Daoy (cell line): Measurements from ENCODE around the gene AGT. TPM values are rescaled to one million over a fixed set of nuclear protein-coding genes. Genes with fewer than 3 reads are reported as not detected.
"Not testable (repeated sequence)": the region's sequence is repeated elsewhere in the genome, so short reads cannot be mapped to it uniquely, and the experiment has no call there.

Experiments used
- DNase-seq: peaks from one replicate; pipeline ENCODE4 v3.0.0-alpha.2; 2015; ENCODE audit warnings: low read depth
- total RNA-seq: library from RNA; depleted of rRNA; stranded (reverse); fragments of >200 nt; shearing (Covaris generic); gene quantifications from 2 replicates; pipeline ENCODE4 v1.2.3, GENCODE V29; 2014

Gene AGT
- total RNA-seq, 1 experiment from 2014 or later: not detected

GRCh38 chr1:230707732-230708630 lies 5.9 kb downstream of the AGT start:
- DNase-seq: no peak

GRCh38 chr1:230706887-230707731 lies 6.8 kb downstream of the AGT start:
- no peak for DNase-seq

GRCh38 chr1:230706020-230706699 lies 7.8 kb downstream of the AGT start:
- no peak for DNase-seq

GRCh38 chr1:230705289-230706019 lies 8.5 kb downstream of the AGT start:
- no peak for DNase-seq

GRCh38 chr1:230704830-230705229 lies 9.1 kb downstream of the AGT start:
- DNase-seq: no peak

GRCh38 chr1:230703679-230704385 lies 10.1 kb downstream of the AGT start:
- DNase-seq: no peak

GRCh38 chr1:230702934-230703678 lies 10.8 kb downstream of the AGT start:
- no peak for DNase-seq

GRCh38 chr1:230701895-230702768 lies 11.8 kb downstream of the AGT start:
- DNase-seq: no peak

GRCh38 chr1:230701434-230701833 lies 12.5 kb downstream of the AGT start:
- no peak for DNase-seq

- no peak for DNase-seq
These were observed 13.8 kb downstream of the AGT start for GRCh38 chr1:230700132-230700531.

- DNase-seq: no peak
These were observed 14.2 kb downstream of the AGT start for GRCh38 chr1:230699716-230700115.

GRCh38 chr1:230698964-230699363 lies 15.0 kb downstream of the AGT start:
- not testable (repeated sequence) for DNase-seq

- no peak for DNase-seq
These were observed 15.8 kb downstream of the AGT start for GRCh38 chr1:230698130-230698529.

GRCh38 chr1:230696722-230697437 lies 17.0 kb downstream of the AGT start:
- DNase-seq: no peak

- DNase-seq: no peak
These were observed 17.7 kb downstream of the AGT start for GRCh38 chr1:230696218-230696617.

- DNase-seq: no peak
These were observed 18.9 kb downstream of the AGT start for GRCh38 chr1:230694991-230695390.

- DNase-seq: no peak
These were observed 19.5 kb downstream of the AGT start for GRCh38 chr1:230694464-230694863.

- DNase-seq: no peak
These were observed 20.1 kb downstream of the AGT start for GRCh38 chr1:230693777-230694176.
